ENCODE measurements around the gene DRC3. TPM values are rescaled to one million over a fixed set of nuclear protein-coding genes. Genes with fewer than 3 reads are reported as not detected.

DRC3 gene
- total and polyA plus RNA-seq, 2 donors (not counting 1 experiment from before 2014, with no cell fraction given) = 0.17 TPM; not detected in 1

DNA sequence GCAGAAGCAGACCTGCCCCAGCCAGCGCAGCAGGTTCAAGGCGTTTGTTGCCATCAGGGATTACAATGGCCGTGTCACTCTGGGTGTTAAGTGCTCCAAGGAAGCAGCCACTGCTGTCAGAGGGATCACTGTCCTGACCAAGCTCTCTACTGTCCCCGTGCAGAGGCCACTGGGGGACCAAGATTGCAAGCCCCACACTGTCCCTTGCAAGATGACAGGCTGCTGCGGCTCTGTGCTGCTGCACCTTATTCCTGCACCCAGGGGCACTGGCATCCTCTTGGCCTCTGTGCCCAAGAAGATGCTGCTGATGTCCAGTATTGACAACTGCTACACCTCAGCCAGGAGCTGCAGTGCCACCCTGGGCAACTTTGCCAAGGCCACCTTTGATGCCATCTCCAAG is 38.6 kb downstream of the DRC3 start:
- Mint-ChIP-seq H3K4me1 (no peaks in the 10 kb centered on the region), H3K27ac (no peak overlapping the region), H3K9me3 (ENCODE audit: insufficient read depth) (no peaks in the 10 kb centered on the region), H3K27me3 (no peaks in the 10 kb centered on the region), H3K4me3 (no peak overlapping the region)
- Histone ChIP-seq H3K36me3 (replicated peaks in 1 of 2; ENCODE audit: control extremely low read depth in 1 of 2, control insufficient read depth in 1 of 2, extremely low read depth in 1 of 2, insufficient read depth in 2 of 2, low read length in 1 of 2) (peaks cover 5 to 65% of the 10 kb centered on the region in 2 experiments), H3K4me3 (ENCODE audit: control extremely low read depth in 1 of 5, extremely low read depth in 1 of 5, insufficient read depth in 1 of 5, low read depth in 2 of 5, low read length in 4 of 5) (no peak overlapping the region), H3K9me3 (ENCODE audit: control extremely low read depth in 1 of 3, control insufficient read depth in 2 of 3, insufficient read depth in 1 of 3, low read length in 2 of 3) (no peaks in the 10 kb centered on the region), H3K27ac (ENCODE audit: low read length in 2 of 2) (no peak overlapping the region), H3K79me2 (ENCODE audit: control insufficient read depth, insufficient read depth, low read length) (no peaks in the 10 kb centered on the region), H3K27me3 (replicated peaks in 1 of 4; ENCODE audit: control extremely low read depth in 1 of 4, control insufficient read depth in 3 of 4, insufficient read depth in 4 of 4, low read length in 3 of 4) (no peaks in the 10 kb centered on the region), H3K4me2 (replicated peaks; ENCODE audit: low read depth, low read length, poor library complexity, severe bottlenecking) (no peak overlapping the region), H3K9ac (ENCODE audit: low read length) (no peak overlapping the region), H4K20me1 (ENCODE audit: control insufficient read depth, insufficient read depth, low read length, poor library complexity, severe bottlenecking) (no peaks in the 10 kb centered on the region), H2AFZ (ENCODE audit: insufficient read depth, low read depth, low read length, poor library complexity, severe bottlenecking) (no peak overlapping the region), H3K4me1 (ENCODE audit: control insufficient read depth in 2 of 2, insufficient read depth in 2 of 2, low read length in 2 of 2) (no peaks in the 10 kb centered on the region)
- ATAC-seq (ENCODE audit: low read depth) (no peak), DNase-seq (no peak)
- POLR2A ChIA-PET = no interaction called here
- intact Hi-C loops (cut with micrococcal nuclease) = no loop called here
- CTCF ChIA-PET = no interaction called here
- WGBS (ENCODE audit: insufficient coverage) = 99% methylated on average over 5 of the region's 5 CpGs
- TF ChIP-seq, protein P1, sequence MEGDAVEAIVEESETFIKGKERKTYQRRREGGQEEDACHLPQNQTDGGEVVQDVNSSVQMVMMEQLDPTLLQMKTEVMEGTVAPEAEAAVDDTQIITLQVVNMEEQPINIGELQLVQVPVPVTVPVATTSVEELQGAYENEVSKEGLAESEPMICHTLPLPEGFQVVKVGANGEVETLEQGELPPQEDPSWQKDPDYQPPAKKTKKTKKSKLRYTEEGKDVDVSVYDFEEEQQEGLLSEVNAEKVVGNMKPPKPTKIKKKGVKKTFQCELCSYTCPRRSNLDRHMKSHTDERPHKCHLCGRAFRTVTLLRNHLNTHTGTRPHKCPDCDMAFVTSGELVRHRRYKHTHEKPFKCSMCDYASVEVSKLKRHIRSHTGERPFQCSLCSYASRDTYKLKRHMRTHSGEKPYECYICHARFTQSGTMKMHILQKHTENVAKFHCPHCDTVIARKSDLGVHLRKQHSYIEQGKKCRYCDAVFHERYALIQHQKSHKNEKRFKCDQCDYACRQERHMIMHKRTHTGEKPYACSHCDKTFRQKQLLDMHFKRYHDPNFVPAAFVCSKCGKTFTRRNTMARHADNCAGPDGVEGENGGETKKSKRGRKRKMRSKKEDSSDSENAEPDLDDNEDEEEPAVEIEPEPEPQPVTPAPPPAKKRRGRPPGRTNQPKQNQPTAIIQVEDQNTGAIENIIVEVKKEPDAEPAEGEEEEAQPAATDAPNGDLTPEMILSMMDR (IDR thresholded peaks at IDR 0.05) = no peak
- no peak for TF ChIP-seq EZH2 (IDR thresholded peaks at IDR 0.05; ENCODE audit: borderline replicate concordance, insufficient read depth, low read depth, low read length, poor library complexity, severe bottlenecking)

DNA sequence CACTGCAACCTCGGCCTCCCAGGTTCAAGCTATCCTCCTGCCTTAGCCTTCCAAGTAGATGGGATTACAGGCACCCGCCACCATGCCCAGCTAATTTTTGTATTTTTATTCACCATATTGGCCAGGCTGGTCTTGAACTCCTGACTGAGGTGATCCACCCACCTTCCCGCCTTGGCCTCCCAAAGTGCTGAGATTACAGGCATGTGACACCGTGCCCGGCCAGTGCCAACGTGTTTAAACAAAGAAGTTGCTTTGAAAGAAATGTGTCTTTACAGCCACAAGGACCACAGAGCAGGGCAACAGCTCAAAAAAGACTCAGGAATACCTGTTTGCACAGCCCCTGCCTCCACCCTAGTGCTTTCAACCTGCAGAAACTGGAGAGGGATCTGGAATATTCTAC is 41.3 kb downstream of the DRC3 start:
- H3K4me1 Mint-ChIP-seq = no peaks in the 10 kb centered on the region
- intact Hi-C loops (cut with micrococcal nuclease) = no loop called here
- no peak overlapping the region for H3K4me3 Mint-ChIP-seq
- no peak for ATAC-seq (ENCODE audit: low read depth)
- H4K20me1 ChIP-seq (ENCODE audit: control insufficient read depth, insufficient read depth, low read length, poor library complexity, severe bottlenecking) = no peaks in the 10 kb centered on the region
- no peaks in the 10 kb centered on the region for H3K27me3 Mint-ChIP-seq
- H3K4me1 ChIP-seq (ENCODE audit: control insufficient read depth in 2 of 2, insufficient read depth in 2 of 2, low read length in 2 of 2) = no peaks in the 10 kb centered on the region
- no peak overlapping the region for H3K4me2 ChIP-seq (replicated peaks; ENCODE audit: low read depth, low read length, poor library complexity, severe bottlenecking)
- no peaks in the 10 kb centered on the region for H3K27me3 ChIP-seq (replicated peaks in 1 of 4; ENCODE audit: control extremely low read depth in 1 of 4, control insufficient read depth in 3 of 4, insufficient read depth in 4 of 4, low read length in 3 of 4)
- DNase-seq = no peak
- ChIA-PET POLR2A (no interaction called here), CTCF (interaction anchor here (1.2 kb wide), 1 partner anchor 19 kb away, joined by 3 read pairs; no protein-coding TSS in a partner anchor)
- no peak overlapping the region for H3K4me3 ChIP-seq (ENCODE audit: control extremely low read depth in 1 of 5, extremely low read depth in 1 of 5, insufficient read depth in 1 of 5, low read depth in 2 of 5, low read length in 4 of 5)
- no peak overlapping the region for H2AFZ ChIP-seq (ENCODE audit: insufficient read depth, low read depth, low read length, poor library complexity, severe bottlenecking)
- no peaks in the 10 kb centered on the region for H3K9me3 ChIP-seq (ENCODE audit: control extremely low read depth in 1 of 3, control insufficient read depth in 2 of 3, insufficient read depth in 1 of 3, low read length in 2 of 3)
- H3K27ac Mint-ChIP-seq = no peak overlapping the region
- peaks cover 5 to 57% of the 10 kb centered on the region in 2 experiments for H3K36me3 ChIP-seq (replicated peaks in 1 of 2; ENCODE audit: control extremely low read depth in 1 of 2, control insufficient read depth in 1 of 2, extremely low read depth in 1 of 2, insufficient read depth in 2 of 2, low read length in 1 of 2)
- WGBS (ENCODE audit: insufficient coverage) = 100% methylated on average over 4 of the region's 6 CpGs
- H3K9ac ChIP-seq (ENCODE audit: low read length) = no peak overlapping the region
- TF ChIP-seq, protein P1 (IDR thresholded peaks at IDR 0.05) = no peak
- TF ChIP-seq EZH2 (IDR thresholded peaks at IDR 0.05; ENCODE audit: borderline replicate concordance, insufficient read depth, low read depth, low read length, poor library complexity, severe bottlenecking) = no peak
- H3K79me2 ChIP-seq (ENCODE audit: control insufficient read depth, insufficient read depth, low read length) = no peaks in the 10 kb centered on the region
- H3K27ac ChIP-seq (ENCODE audit: low read length in 2 of 2) = no peak overlapping the region
- no peaks in the 10 kb centered on the region for H3K9me3 Mint-ChIP-seq (ENCODE audit: insufficient read depth)

Measured in B cell (primary cell).